K562 (cell line): Measurements from ENCODE around the gene SLC27A6. TPM values are rescaled to one million over a fixed set of nuclear protein-coding genes. Genes with fewer than 3 reads are reported as not detected.

Source experiments
- ATAC-seq: fragments of 200-7000 bp; cut with Tn5 transposase; 3 replicates; pipeline ENCODE4 v1.9.1; 2020; ENCODE audit warnings: moderate library complexity
- BruUV-seq: library from RNA; stranded (reverse); fragments of 400-500 nt; replicated peaks from 2 replicates; lab custom pipeline; 2021; lab: Mats Ljungman, UMichigan
- CTCF ChIA-PET: fragments of 300-600 bp; formaldehyde crosslinking; extraction: SDS; loops from one replicate; lab custom pipeline; 2021; ENCODE audit warnings: low intra/inter-chr PET ratio; lab: Yijun Ruan, JAX
- POLR2A ChIA-PET: fragments of 300-600, 350-650 bp; sonication (Branson Sonifier 250); formaldehyde crosslinking; extraction: SDS; loops from one replicate; lab custom pipeline; 2021; ENCODE audit warnings: antibody characterized with exemption, inconsistent platforms; lab: Yijun Ruan, JAX
- DNase-seq, 4 experiments: peaks; one replicate each; pipeline versions ENCODE4 v3.0.0 to v3.0.0-alpha.2; 2011 to 2018; ENCODE audit warnings: low spot score in 3 of 4, mixed read lengths in 3 of 4; ENCODE audit errors: extremely low read depth in 1 of 4
- FAIRE-seq: peaks from 2 replicates; lab custom pipeline; 2011; peaks lifted over from hg19 to GRCh38; lab: Jason Lieb, UNC
- H2AFZ ChIP-seq: 2 replicates; pipeline ENCODE4 v1.6.0; 2011; ENCODE audit warnings: low read depth, low read length, control low read depth, inconsistent platforms
- H3K27ac ChIP-seq: fragments of 200-600 bp; 3 replicates; pipeline ENCODE4 v1.8.0; 2011; ENCODE audit warnings: low read depth, mild to moderate bottlenecking, control low read depth, inconsistent platforms, low read length, moderate library complexity, mixed read lengths; ENCODE audit errors: extremely low read depth
- H3K27me3 ChIP-seq, 2 experiments: fragments of 300-600 bp in 1 of 2; 2 replicates in 1 of 2; 3 replicates in 1 of 2; pipeline versions ENCODE4 v1.6.0 to v1.8.0; 2011; ENCODE audit warnings: inconsistent platforms in 2 of 2, low read length in 2 of 2, mild to moderate bottlenecking in 1 of 2, mixed read lengths in 1 of 2, moderate library complexity in 1 of 2; ENCODE audit not compliant: control insufficient read depth in 2 of 2, insufficient read depth in 2 of 2
- H3K36me3 ChIP-seq: fragments of 300-600 bp; 3 replicates; pipeline ENCODE4 v1.8.0; 2011; ENCODE audit warnings: mild to moderate bottlenecking, low read length, inconsistent platforms; ENCODE audit not compliant: control insufficient read depth, insufficient read depth
- H3K4me1 ChIP-seq, 2 experiments: fragments of 200-600 bp in 1 of 2; replicated peaks in 1 of 2; 2 replicates in 1 of 2; 3 replicates in 1 of 2; pipeline versions ENCODE4 v1.5.1 to v1.8.0; 2011; ENCODE audit warnings: inconsistent platforms in 2 of 2, low read length in 2 of 2, mild to moderate bottlenecking in 1 of 2, mixed read lengths in 1 of 2, moderate library complexity in 1 of 2; ENCODE audit not compliant: control insufficient read depth in 2 of 2, insufficient read depth in 2 of 2
- H3K4me2 ChIP-seq: 2 replicates; pipeline ENCODE4 v1.6.1; 2011; ENCODE audit warnings: low read length, control low read depth, inconsistent platforms, mixed read lengths; ENCODE audit not compliant: insufficient read depth
- H3K4me3 ChIP-seq: fragments of 200-600 bp; sonication (generic), shearing (Covaris generic); 2 replicates; pipeline ENCODE4 v1.5.1; 2016; ENCODE audit warnings: control low read depth, inconsistent platforms
- H3K79me2 ChIP-seq: fragments of 200-600 bp; 3 replicates; pipeline ENCODE4 v1.8.0; 2011; ENCODE audit warnings: low read length, inconsistent platforms; ENCODE audit not compliant: control insufficient read depth, insufficient read depth
- H3K9ac ChIP-seq, 2 experiments: 2 replicates each; pipeline versions ENCODE4 v1.6.0 to v1.6.1; 2011; ENCODE audit warnings: low read depth in 2 of 2, low read length in 2 of 2, control low read depth in 1 of 2, inconsistent platforms in 1 of 2, mild to moderate bottlenecking in 1 of 2, mixed read lengths in 1 of 2; ENCODE audit not compliant: insufficient read depth in 1 of 2
- H3K9me1 ChIP-seq: one replicate; pipeline ENCODE4 v1.6.0; 2011; ENCODE audit warnings: inconsistent platforms, mild to moderate bottlenecking, low read length, moderate library complexity; ENCODE audit not compliant: control insufficient read depth, insufficient read depth
- H3K9me3 ChIP-seq: replicated peaks from 2 replicates; pipeline ENCODE4 v1.5.1; 2011; ENCODE audit warnings: low read depth, low read length, inconsistent platforms; ENCODE audit not compliant: control insufficient read depth, insufficient read depth
- H4K20me1 ChIP-seq: replicated peaks from 2 replicates; pipeline ENCODE4 v1.6.1; 2011; ENCODE audit warnings: low read length, inconsistent platforms, mixed read lengths; ENCODE audit not compliant: control insufficient read depth, insufficient read depth
- ESRRB ChIP-seq: fragments of 250-450 bp; sonication (Bioruptor Pico); IDR thresholded peaks from 2 replicates; pipeline ENCODE4 v1.5.0; 2020; ENCODE audit warnings: mild to moderate bottlenecking, moderate library complexity, borderline replicate concordance
- HSF4 ChIP-seq: fragments of 250-450 bp; sonication (Bioruptor Pico); IDR thresholded peaks from 2 replicates; pipeline ENCODE4 v2.1.2; 2022; ENCODE audit warnings: mild to moderate bottlenecking, moderate library complexity, borderline replicate concordance
- MEF2A ChIP-seq: IDR thresholded peaks from 2 replicates; pipeline ENCODE4 v1.6.1; 2011; ENCODE audit warnings: low read depth, mild to moderate bottlenecking, low read length, moderate library complexity; ENCODE audit not compliant: control insufficient read depth
- MTA1 ChIP-seq: fragments of 450-650 bp; IDR thresholded peaks from 2 replicates; pipeline ENCODE4 v1.6.1; 2017; ENCODE audit warnings: borderline replicate concordance
- PHB2 ChIP-seq: fragments of 450-650 bp; IDR thresholded peaks from 2 replicates; pipeline ENCODE4 v1.6.1; 2017; ENCODE audit warnings: low read depth
- in situ Hi-C: fragments of 300-500 bp; cut with MboI; formaldehyde crosslinking; loops from 4 replicates; pipeline ENCODE4 v1.15.0; 2018; ENCODE audit warnings: inconsistent platforms, mixed read lengths
- intact Hi-C: fragments of 100-400 bp; cut with micrococcal nuclease; formaldehyde crosslinking; loops from 2 replicates; pipeline ENCODE4 v1.14.2; 2022
- polyA plus RNA-seq, 8 experiments: library from polyadenylated mRNA; depleted of rRNA in 4 of 8; stranded (reverse) in 5 of 8; unstranded in 3 of 8; fragments of >200 nt; fragmentation: Nextera tagmentation in 2 of 8; fragmentation: Illumina TruSeq in 1 of 8; extraction: Ambion mirVana in 2 of 8; extraction: Trizol in 1 of 8; gene quantifications; 2 replicates each; pipeline versions ENCODE4 v1.2.1 to v1.2.3, GENCODE V29; 2011 to 2014; ENCODE audit warnings: inconsistent platforms in 1 of 8, missing spikeins in 1 of 8
- total RNA-seq, 7 experiments: library from RNA; depleted of rRNA in 6 of 7; stranded (reverse); fragments of >200 nt in 6 of 7; fragmentation: Illumina TruSeq in 2 of 7; extraction: Trizol in 2 of 7; gene quantifications; 2 replicates each; pipeline versions ENCODE4 v1.2.1 to v1.2.3, GENCODE V29; 2011 to 2021; ENCODE audit warnings: low replicate concordance in 1 of 7
- TF ChIP-seq, protein P1 (sequence below): fragments of 250-450 bp; sonication (Bioruptor Pico); IDR thresholded peaks from 2 replicates; pipeline ENCODE4 v1.8.0; 2022; ENCODE audit warnings: inconsistent platforms
- TF ChIP-seq, protein P2 (sequence below), 2 experiments: fragments of 450-650 bp in 1 of 2; sonication (generic) in 1 of 2; formaldehyde crosslinking in 1 of 2; IDR thresholded peaks in 1 of 2; conservative IDR thresholded peaks in 1 of 2; 2 replicates each; pipeline versions ENCODE4 v1.6.1 to v1.8.1; 2016 to 2023; ENCODE audit warnings: mild to moderate bottlenecking in 2 of 2, moderate library complexity in 2 of 2, inconsistent platforms in 1 of 2, missing genetic modification reagents in 1 of 2
- TF ChIP-seq, protein P3 (sequence below): fragments of 450-650 bp; formaldehyde crosslinking; IDR thresholded peaks from 2 replicates; pipeline ENCODE4 v1.4.0; 2020; ENCODE audit warnings: mild to moderate bottlenecking, mixed read lengths
- TF ChIP-seq, protein P4 (sequence below): sonication (generic); formaldehyde crosslinking; IDR thresholded peaks from 2 replicates; pipeline ENCODE4 v1.8.0; 2022; ENCODE audit warnings: mild to moderate bottlenecking, missing genetic modification reagents, borderline replicate concordance

The SLC27A6 gene
- total and polyA plus RNA-seq, 9 of the 15 experiments (the other 6 are each of a cell fraction or from before 2014, with no cell fraction given), result 0.56 to 1.9 (median 1.2) TPM

DNA sequence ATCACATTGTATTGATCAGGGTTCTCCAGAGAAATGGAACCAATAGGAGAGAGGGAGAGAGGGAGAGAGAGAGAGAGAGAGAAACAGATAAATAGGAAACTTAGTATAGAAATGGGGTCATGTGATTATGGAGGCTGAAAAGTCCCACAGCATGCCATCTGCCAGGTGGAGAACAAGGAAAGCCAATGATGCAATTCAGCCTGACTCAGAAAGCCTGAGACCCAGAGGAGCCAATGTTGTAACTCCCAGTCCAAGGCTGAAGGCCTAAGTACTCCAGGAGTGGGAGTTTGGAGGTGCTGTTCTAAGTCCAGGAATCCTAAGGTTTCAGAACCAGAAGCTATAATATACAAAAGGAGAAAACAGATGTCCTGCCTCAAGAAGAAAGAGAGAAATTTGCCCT lies 80.9 kb downstream of the SLC27A6 start:
- no peak for DNase-seq
- Histone ChIP-seq H2AFZ (no peak overlapping the region), H3K27ac (no peak overlapping the region)
- TF ChIP-seq MEF2A (no peak), PHB2 (no peak), HSF4 (CRISPR knock-in tag) (no peak), ESRRB (no peak), MTA1 (no peak)
- TF ChIP-seq, protein P1, sequence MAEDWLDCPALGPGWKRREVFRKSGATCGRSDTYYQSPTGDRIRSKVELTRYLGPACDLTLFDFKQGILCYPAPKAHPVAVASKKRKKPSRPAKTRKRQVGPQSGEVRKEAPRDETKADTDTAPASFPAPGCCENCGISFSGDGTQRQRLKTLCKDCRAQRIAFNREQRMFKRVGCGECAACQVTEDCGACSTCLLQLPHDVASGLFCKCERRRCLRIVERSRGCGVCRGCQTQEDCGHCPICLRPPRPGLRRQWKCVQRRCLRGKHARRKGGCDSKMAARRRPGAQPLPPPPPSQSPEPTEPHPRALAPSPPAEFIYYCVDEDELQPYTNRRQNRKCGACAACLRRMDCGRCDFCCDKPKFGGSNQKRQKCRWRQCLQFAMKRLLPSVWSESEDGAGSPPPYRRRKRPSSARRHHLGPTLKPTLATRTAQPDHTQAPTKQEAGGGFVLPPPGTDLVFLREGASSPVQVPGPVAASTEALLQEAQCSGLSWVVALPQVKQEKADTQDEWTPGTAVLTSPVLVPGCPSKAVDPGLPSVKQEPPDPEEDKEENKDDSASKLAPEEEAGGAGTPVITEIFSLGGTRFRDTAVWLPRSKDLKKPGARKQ (CRISPR knock-in tag), result no peak
- TF ChIP-seq, protein P2, sequence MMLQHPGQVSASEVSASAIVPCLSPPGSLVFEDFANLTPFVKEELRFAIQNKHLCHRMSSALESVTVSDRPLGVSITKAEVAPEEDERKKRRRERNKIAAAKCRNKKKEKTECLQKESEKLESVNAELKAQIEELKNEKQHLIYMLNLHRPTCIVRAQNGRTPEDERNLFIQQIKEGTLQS (IDR thresholded peaks at IDR 0.05), result 0 out of 2 replicates have a peak, but pooled peaks have one; percentile 9
- TF ChIP-seq, protein P2 (CRISPR knock-in tag; conservative IDR thresholded peaks at IDR 0.05), result no peak
- TF ChIP-seq, protein P3, sequence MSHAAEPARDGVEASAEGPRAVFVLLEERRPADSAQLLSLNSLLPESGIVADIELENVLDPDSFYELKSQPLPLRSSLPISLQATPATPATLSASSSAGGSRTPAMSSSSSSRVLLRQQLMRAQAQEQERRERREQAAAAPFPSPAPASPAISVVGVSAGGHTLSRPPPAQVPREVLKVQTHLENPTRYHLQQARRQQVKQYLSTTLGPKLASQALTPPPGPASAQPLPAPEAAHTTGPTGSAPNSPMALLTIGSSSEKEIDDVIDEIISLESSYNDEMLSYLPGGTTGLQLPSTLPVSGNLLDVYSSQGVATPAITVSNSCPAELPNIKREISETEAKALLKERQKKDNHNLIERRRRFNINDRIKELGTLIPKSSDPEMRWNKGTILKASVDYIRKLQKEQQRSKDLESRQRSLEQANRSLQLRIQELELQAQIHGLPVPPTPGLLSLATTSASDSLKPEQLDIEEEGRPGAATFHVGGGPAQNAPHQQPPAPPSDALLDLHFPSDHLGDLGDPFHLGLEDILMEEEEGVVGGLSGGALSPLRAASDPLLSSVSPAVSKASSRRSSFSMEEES (CRISPR knock-in tag), result 0 out of 2 replicates have a peak, but pooled peaks have one; percentile 3
- TF ChIP-seq, protein P4, sequence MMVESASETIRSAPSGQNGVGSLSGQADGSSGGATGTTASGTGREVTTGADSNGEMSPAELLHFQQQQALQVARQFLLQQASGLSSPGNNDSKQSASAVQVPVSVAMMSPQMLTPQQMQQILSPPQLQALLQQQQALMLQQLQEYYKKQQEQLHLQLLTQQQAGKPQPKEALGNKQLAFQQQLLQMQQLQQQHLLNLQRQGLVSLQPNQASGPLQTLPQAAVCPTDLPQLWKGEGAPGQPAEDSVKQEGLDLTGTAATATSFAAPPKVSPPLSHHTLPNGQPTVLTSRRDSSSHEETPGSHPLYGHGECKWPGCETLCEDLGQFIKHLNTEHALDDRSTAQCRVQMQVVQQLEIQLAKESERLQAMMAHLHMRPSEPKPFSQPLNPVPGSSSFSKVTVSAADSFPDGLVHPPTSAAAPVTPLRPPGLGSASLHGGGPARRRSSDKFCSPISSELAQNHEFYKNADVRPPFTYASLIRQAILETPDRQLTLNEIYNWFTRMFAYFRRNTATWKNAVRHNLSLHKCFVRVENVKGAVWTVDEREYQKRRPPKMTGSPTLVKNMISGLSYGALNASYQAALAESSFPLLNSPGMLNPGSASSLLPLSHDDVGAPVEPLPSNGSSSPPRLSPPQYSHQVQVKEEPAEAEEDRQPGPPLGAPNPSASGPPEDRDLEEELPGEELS (CRISPR knock-in tag), result no peak
- TF ChIP-seq, all 486 proteins: peak for 2
- POLR2A ChIA-PET, result no interaction called here
- Histone ChIP-seq H3K9me3 (no peaks in the 10 kb centered on the region), H3K4me2 (no peak overlapping the region), H3K4me3 (no peak overlapping the region), H3K9ac (no peak overlapping the region), H3K36me3 (no peaks in the 10 kb centered on the region), H3K79me2 (no peaks in the 10 kb centered on the region), H3K9me1 (no peaks in the 10 kb centered on the region), H4K20me1 (no peaks in the 10 kb centered on the region), H3K27me3 (no peaks in the 10 kb centered on the region), H3K4me1 (no peaks in the 10 kb centered on the region)
- CTCF ChIA-PET, result no interaction called here
- intact Hi-C loops, result no loop called here
- FAIRE-seq (no peak), ATAC-seq (no peak)
- in situ Hi-C loops, result no loop called here
- no TSS peak for BruUV-seq
